HG03045 (cell line): ENCODE measurements around the gene APCDD1L.
"Not testable (repeated sequence)": the region's sequence is repeated elsewhere in the genome, so short reads cannot be mapped to it uniquely, and the experiment has no call there.

ENCODE experiments used
- ATAC-seq: cut with Tn5 transposase; IDR thresholded peaks from one replicate; pipeline ENCODE4 v1.9.1; 2021; ENCODE audit warnings: mild to moderate bottlenecking, moderate library complexity; ENCODE audit not compliant: unreplicated experiment

APCDD1L gene

DNA sequence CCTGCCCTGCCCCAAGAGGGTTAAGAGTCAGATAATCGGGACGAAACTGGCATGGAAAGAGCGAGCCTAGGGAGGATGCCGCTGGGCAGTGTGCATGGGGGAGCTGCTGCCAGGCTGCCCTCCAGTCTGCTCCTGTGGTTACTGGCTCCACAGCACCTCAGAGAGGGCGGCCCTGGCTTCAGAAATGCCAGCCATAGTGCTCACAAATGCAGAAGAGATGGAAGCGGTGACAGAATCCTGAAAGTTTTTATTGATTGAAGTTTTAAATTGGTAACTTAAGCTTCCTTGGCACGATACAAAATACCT, 68.3 kb downstream of the APCDD1L start:
- no peak for ATAC-seq

GRCh38 chr20:58446264-58446959, 68.8 kb downstream of the APCDD1L start:
- ATAC-seq = no peak

- no peak for ATAC-seq
These were observed 70.4 kb downstream of the APCDD1L start for GRCh38 chr20:58444746-58445255.

DNA sequence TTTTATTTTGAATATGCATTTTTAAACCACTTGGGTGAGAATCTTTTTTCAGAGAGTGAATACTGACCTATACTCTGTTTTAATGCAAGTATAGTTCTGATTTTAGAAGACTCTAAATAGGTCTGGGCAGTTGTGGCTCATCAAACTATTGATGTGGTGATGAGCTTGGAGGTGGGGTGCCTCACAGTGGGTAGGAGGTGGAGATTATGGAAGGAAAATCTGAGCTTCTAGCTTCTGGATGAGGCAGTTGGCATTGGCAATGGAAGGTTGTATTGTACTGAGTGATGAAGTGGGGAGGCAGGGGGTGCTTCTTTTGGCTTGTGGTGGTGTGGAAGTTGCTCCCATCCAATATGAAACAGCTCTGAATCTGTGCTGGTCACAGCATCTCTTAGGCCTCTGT, 73.5 kb downstream of the APCDD1L start:
- no peak for ATAC-seq

GRCh38 chr20:58440021-58440767, 75.0 kb downstream of the APCDD1L start:
- ATAC-seq = no peak

- no peak for ATAC-seq
These were observed 76.0 kb downstream of the APCDD1L start for GRCh38 chr20:58438970-58439808.

DNA sequence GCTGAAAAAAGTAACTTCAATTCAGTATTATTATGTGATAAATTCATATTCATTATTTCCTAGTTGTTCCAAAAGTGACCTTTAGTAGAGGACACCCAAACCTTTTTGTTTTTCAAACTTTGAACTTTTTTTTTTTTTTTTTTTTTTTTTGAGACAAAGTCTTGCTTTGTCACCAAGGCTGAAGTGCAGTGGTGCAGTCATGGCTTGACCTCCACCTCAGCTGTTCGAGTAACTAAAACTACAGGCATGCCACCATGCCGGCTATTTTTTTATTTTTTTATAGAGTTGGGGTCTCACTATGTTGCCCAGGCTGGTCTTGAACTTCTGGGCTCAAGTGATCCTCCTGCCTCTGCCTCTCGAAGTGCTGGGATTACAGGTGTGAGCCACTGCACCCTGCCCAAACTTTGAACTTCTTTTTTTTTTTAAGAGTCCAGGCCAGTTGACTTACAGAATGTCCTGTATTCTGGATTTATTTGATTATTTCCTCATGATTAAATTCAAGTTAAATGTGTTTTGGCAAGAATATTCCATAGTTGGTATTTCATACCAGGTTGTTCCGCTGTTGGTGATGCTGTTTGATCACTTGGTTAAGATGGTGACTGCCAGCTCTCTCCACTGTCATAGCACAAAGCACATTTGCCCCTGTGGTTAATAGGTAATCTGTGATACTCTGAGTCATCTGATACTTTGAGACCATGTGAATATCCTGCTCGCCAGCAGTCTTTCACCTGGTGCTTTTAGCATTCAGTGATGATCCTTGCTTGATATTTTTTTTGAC, 78.1 kb downstream of the APCDD1L start:
- ATAC-seq = no peak

DNA sequence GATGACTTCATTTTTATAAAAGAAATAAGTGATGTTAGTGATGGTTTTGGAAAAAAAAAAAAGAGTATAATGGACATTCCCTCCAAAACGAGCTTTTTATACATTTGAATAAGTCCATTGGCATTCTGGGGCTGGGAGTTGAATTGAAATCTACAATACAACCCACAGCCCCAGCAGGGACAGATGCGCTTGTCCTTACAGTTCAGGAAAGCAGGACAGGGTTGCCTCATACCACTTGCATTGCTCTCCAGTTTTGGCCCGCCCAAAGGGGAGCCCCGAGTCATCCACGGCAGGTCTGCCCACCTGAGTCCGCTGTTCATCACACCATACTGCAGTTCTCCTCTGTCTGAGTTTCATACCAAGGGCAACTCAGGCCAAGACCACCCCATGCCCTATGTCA, 80.0 kb downstream of the APCDD1L start:
- ATAC-seq = no peak

GRCh38 chr20:58434326-58434725, 80.9 kb downstream of the APCDD1L start:
- ATAC-seq = no peak

DNA sequence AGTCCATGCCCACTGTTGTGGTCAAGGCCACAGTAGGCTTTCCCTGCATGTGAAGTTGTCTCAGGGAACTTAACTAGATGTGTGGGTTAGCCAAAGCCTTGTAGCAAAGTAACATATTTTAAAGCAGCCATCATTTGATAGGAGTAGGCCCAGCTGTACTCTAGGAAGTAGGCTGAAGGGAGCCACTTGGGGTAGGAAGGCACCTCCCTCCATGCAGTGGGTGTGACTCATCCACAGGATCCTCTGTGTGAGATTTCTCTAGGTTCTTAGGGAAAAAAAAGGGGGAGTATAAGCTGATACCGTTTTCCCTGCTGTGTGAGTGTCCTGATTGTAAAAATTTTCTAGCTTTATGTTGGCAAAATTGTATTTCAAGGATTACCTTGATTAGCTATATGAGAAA, 81.4 kb downstream of the APCDD1L start:
- no peak for ATAC-seq

GRCh38 chr20:58433029-58433647, 82.1 kb downstream of the APCDD1L start:
- ATAC-seq = no peak

- no peak for ATAC-seq
These were observed 82.8 kb downstream of the APCDD1L start for GRCh38 chr20:58432186-58432954.

DNA sequence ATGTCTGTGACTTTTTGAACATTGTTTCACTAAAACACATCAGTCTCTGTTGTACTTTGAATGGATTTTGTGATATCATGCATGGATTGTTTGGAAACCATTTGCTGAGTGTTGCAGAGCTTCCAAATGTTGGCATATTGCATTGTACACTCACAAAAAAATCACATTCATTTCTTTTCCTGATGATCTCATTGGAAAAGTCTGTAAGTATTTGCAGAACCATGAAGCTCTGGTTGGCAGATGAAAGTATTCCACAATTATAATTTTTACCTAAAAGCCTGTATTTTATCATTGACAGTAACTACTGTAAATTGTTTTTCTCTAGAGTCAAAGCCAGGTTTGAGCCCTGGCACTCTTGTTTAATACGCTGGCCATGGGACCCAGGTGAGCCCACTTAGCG, 84.1 kb downstream of the APCDD1L start:
- ATAC-seq = no peak

GRCh38 chr20:58429303-58429702, 85.9 kb downstream of the APCDD1L start:
- no peak for ATAC-seq

DNA sequence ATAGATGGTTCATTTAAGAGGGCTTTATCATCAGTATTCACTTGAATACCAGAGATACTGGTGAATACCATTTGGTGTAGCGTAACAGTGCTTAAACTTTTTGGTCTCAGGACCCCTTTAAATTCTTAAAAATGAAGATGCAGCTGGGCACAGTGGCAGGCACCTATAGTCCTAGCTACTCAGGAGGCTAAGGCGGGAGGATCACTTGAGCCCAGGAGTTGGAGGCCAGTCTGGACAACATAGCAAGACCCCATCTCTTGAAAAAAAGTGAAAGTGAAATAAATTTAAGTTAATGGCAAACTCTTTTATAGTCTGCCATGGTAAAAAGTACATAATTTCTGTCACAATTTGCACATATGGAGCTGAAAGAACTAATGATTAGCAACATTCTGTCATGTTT, 86.8 kb downstream of the APCDD1L start:
- ATAC-seq = no peak

DNA sequence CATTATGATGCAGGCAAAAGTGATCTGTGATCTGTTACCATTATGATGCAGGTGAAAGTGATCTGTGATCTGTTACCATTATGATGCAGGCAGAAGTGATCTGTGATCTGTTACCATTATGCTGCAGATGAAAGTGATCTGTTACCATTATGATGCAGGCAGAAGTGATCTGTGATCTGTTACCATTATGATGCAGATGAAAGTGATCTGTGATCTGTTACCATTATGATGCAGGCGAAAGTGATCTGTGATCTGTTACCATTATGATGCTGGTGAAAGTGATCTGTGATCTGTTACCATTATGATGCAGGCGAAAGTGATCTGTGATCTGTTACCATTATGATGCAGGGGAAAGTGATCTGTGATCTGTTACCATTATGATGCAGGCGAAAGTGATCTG, 87.6 kb downstream of the APCDD1L start:
- not testable (repeated sequence) for ATAC-seq

DNA sequence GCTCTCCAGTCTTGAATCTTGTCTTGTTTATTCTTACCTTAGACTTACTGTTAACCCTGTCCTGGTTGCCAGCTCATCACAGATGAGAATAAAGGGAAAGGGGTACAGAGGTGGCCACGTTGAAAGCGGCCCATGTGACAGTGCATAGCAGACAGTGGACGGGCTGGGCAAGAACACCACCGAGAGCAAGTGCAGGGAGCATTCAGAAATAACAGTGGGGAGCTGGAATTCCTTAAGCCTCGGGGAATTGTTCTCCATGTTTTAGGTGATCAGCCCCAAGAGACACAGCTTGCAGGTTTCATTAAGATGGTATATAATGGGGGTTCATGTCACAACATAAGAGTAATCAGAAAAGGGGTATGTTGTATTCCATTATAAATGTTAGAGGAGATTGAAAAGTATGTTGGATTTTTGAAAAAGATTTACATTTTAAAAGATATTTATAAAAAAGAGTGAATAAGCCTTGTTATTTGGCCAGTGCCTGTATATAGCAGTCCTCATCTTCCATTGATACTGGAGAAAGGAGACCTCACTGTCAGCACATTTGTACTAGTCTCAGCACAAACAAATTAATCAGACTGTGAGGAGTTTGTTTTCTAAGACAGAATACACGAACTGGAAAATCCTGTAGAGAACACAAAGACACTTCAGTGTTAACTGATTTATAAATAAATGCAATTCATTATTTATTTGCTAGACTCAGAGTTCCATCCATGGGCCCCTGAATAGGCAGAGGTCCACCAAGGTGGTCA, 90.8 kb downstream of the APCDD1L start:
- no peak for ATAC-seq

DNA sequence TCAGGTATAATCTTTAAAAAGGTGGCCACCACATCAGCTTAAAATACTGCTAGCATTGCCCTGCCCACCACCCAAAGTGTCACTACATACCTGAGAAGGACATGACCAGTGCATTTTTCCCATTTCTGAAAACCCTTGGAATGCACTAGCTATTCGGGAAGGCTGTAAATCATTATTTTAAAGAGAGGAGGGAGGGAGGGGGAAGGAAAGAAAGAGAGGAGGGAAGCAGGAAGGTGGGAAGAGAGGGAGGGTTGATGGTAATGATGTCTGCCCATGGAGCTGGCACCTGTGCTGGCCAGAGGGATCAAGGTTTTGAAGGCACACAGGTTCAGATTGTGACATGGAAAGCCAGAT, 93.7 kb downstream of the APCDD1L start:
- ATAC-seq = no peak
